ENCODE measurements around the gene SLX9. TPM values are rescaled to one million over a fixed set of nuclear protein-coding genes. Genes with fewer than 3 reads are reported as not detected.

Gene SLX9
- total and polyA plus RNA-seq, 8 donors = 5.4 to 83.4 (median 19.3) TPM

GRCh38 chr21:44946254-44947041 lies 6.6 kb downstream of the SLX9 start:
- no peak for TF ChIP-seq POLR2AphosphoS5 (IDR thresholded peaks at IDR 0.05)
- TF ChIP-seq CTCF (IDR thresholded peaks at IDR 0.05) = no peak
- no peak for TF ChIP-seq POLR2A (IDR thresholded peaks at IDR 0.05)
- no peak for TF ChIP-seq EP300 (IDR thresholded peaks at IDR 0.05)
- intact Hi-C loops (cut with DNase I; ENCODE audit: low total_unique reads) = loop anchor here (5.0 kb wide), 1 partner anchor 191 kb away; no protein-coding TSS in a partner anchor
- peaks cover 14 to 36% (median 27%) of the 10 kb centered on the region in 4 donors for H3K4me1 ChIP-seq

GRCh38 chr21:44947111-44947929 lies 7.5 kb downstream of the SLX9 start:
- no peak for TF ChIP-seq EP300 (IDR thresholded peaks at IDR 0.05)
- no peak for TF ChIP-seq CTCF (IDR thresholded peaks at IDR 0.05)
- TF ChIP-seq POLR2AphosphoS5 (IDR thresholded peaks at IDR 0.05) = no peak
- no peak for TF ChIP-seq POLR2A (IDR thresholded peaks at IDR 0.05)
- peaks cover 8 to 30% (median 20%) of the 10 kb centered on the region in 4 donors for H3K4me1 ChIP-seq
- no peaks in the 10 kb centered on the region for H3K9me3 ChIP-seq
- intact Hi-C loops (cut with DNase I; ENCODE audit: low total_unique reads) = loop anchor here (5.0 kb wide), 1 partner anchor 190 kb away; no protein-coding TSS in a partner anchor
- no peak for DNase-seq
- H3K27ac ChIP-seq = no peak overlapping the region
- peaks cover 7 to 70% (median 61%) of the 10 kb centered on the region in 4 donors for H3K36me3 ChIP-seq
- no peaks in the 10 kb centered on the region for H3K27me3 ChIP-seq
- WGBS, 5 donors = 74 to 80% (median 78%) methylated on average over 21 to 22 of the region's 22 CpGs
- no peak overlapping the region for H3K4me3 ChIP-seq

More at GRCh38 chr21:44946254-44947041, 6.6 kb downstream of the SLX9 start:
- no peak for DNase-seq
- WGBS, 5 donors = 85 to 91% (median 89%) methylated on average over 18 to 25 of the region's 25 CpGs
- H3K27ac ChIP-seq = no peak overlapping the region
- H3K4me3 ChIP-seq = no peak overlapping the region
- peaks cover 7 to 65% (median 56%) of the 10 kb centered on the region in 4 donors for H3K36me3 ChIP-seq
- no peaks in the 10 kb centered on the region for H3K27me3 ChIP-seq
- H3K9me3 ChIP-seq = no peaks in the 10 kb centered on the region

GRCh38 chr21:44947930-44948331 lies 8.1 kb downstream of the SLX9 start:
- Histone ChIP-seq H3K4me1 (peaks cover 3 to 30% (median 21%) of the 10 kb centered on the region in 4 donors), H3K27ac (no peak overlapping the region), H3K9me3 (no peaks in the 10 kb centered on the region), H3K36me3 (peaks cover 7 to 74% (median 63%) of the 10 kb centered on the region in 4 donors), H3K4me3 (no peak overlapping the region), H3K27me3 (no peaks in the 10 kb centered on the region)
- no peak for TF ChIP-seq POLR2AphosphoS5 (IDR thresholded peaks at IDR 0.05)
- no peak for TF ChIP-seq POLR2A (IDR thresholded peaks at IDR 0.05)
- TF ChIP-seq CTCF (IDR thresholded peaks at IDR 0.05) = no peak
- TF ChIP-seq EP300 (IDR thresholded peaks at IDR 0.05) = no peak
- 89 to 95% (median 91%) methylated on average over 24 to 33 of the region's 33 CpGs for WGBS, 5 donors
- intact Hi-C loops (cut with DNase I; ENCODE audit: low total_unique reads) = loop anchor here (5.0 kb wide), 1 partner anchor 189 kb away; no protein-coding TSS in a partner anchor
- no peak for DNase-seq

Data from stomach (tissue), 9 donors.